ENCODE measurements around the gene LRRTM3. TPM values are rescaled to one million over a fixed set of nuclear protein-coding genes. Genes with fewer than 3 reads are reported as not detected.

LRRTM3 gene
- total RNA-seq, 1 donor: not detected

DNA sequence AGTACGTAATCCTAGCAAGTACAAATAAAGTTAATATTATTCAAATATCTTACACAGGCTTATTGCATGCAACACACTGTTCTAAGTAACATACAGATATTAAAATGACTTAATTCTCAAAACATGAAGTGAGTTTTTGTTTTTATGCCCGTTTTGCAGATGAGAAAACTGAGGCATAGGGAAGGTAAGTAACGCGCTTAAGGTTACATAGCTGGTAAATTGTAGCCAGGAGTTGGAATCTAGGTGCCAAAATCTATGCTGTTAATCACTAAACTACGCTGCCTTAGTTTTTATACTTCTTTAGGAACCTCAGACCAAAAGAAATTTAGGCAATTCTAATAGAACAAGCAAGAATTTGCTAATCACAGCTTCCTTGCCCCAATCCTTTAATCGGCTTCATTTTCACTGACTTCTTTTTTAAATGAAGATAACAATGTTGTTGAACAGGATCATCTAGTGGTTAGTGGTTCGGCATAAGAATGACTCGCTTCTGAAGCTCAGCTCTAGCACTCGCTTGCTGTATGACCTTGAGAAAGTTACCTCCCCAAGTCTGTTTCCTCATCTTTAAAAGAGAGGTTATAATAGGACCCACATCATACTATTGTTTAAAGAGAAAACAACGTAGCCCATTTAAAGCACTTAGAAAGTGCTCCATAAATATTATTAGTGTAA, 1.0 kb upstream of the LRRTM3 start:
- DNase-seq (ENCODE audit: low read depth): no peak
- no peak for TF ChIP-seq CTCF (IDR thresholded peaks at IDR 0.05; ENCODE audit: insufficient read depth, low read depth, low read length)

GRCh38 chr10:66925373-66925772, 463 bp upstream of the LRRTM3 start:
- no peak overlapping the region for H3K4me3 ChIP-seq (ENCODE audit: low read depth, low read length)
- no peak for TF ChIP-seq CTCF (IDR thresholded peaks at IDR 0.05; ENCODE audit: insufficient read depth, low read depth, low read length)
- DNase-seq (ENCODE audit: low read depth): no peak

More for the DNA sequence above, 1.0 kb upstream of the LRRTM3 start:
- H3K4me3 ChIP-seq (ENCODE audit: low read depth, low read length): no peak overlapping the region

DNA sequence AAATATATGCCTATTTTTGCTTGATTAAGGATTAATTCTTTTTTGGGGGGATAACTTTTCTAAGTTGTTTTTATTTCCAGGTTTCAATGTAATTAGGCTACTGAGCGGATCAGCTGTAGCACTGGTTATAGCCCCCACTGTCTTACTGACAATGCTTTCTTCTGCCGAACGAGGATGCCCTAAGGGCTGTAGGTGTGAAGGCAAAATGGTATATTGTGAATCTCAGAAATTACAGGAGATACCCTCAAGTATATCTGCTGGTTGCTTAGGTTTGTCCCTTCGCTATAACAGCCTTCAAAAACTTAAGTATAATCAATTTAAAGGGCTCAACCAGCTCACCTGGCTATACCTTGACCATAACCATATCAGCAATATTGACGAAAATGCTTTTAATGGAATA, 1.0 kb downstream of the LRRTM3 start:
- DNase-seq (ENCODE audit: low read depth): no peak
- TF ChIP-seq CTCF (IDR thresholded peaks at IDR 0.05; ENCODE audit: insufficient read depth, low read depth, low read length): no peak
- H3K4me3 ChIP-seq (ENCODE audit: low read depth, low read length): no peak overlapping the region

DNA sequence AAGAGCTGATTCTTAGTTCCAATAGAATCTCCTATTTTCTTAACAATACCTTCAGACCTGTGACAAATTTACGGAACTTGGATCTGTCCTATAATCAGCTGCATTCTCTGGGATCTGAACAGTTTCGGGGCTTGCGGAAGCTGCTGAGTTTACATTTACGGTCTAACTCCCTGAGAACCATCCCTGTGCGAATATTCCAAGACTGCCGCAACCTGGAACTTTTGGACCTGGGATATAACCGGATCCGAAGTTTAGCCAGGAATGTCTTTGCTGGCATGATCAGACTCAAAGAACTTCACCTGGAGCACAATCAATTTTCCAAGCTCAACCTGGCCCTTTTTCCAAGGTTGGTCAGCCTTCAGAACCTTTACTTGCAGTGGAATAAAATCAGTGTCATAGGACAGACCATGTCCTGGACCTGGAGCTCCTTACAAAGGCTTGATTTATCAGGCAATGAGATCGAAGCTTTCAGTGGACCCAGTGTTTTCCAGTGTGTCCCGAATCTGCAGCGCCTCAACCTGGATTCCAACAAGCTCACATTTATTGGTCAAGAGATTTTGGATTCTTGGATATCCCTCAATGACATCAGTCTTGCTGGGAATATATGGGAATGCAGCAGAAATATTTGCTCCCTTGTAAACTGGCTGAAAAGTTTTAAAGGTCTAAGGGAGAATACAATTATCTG, 1.6 kb downstream of the LRRTM3 start:
- DNase-seq (ENCODE audit: low read depth): no peak
- no peak for TF ChIP-seq CTCF (IDR thresholded peaks at IDR 0.05; ENCODE audit: insufficient read depth, low read depth, low read length)
- no peak overlapping the region for H3K4me3 ChIP-seq (ENCODE audit: low read depth, low read length)

DNA sequence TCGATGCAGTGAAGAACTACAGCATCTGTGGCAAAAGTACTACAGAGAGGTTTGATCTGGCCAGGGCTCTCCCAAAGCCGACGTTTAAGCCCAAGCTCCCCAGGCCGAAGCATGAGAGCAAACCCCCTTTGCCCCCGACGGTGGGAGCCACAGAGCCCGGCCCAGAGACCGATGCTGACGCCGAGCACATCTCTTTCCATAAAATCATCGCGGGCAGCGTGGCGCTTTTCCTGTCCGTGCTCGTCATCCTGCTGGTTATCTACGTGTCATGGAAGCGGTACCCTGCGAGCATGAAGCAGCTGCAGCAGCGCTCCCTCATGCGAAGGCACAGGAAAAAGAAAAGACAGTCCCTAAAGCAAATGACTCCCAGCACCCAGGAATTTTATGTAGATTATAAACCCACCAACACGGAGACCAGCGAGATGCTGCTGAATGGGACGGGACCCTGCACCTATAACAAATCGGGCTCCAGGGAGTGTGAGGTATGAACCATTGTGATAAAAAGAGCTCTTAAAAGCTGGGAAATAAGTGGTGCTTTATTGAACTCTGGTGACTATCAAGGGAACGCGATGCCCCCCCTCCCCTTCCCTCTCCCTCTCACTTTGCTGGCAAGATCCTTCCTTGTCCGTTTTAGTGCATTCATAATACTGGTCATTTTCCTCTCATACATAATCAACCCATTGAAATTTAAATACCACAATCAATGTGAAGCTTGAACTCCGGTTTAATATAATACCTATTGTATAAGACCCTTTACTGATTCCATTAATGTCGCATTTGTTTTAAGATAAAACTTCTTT, 2.3 kb downstream of the LRRTM3 start:
- no peak for DNase-seq (ENCODE audit: low read depth)
- TF ChIP-seq CTCF (IDR thresholded peaks at IDR 0.05; ENCODE audit: insufficient read depth, low read depth, low read length): no peak
- H3K4me3 ChIP-seq (ENCODE audit: low read depth, low read length): no peak overlapping the region

GRCh38 chr10:66928776-66929175, 2.9 kb downstream of the LRRTM3 start:
- TF ChIP-seq CTCF (IDR thresholded peaks at IDR 0.05; ENCODE audit: insufficient read depth, low read depth, low read length): no peak
- DNase-seq (ENCODE audit: low read depth): no peak
- H3K4me3 ChIP-seq (ENCODE audit: low read depth, low read length): no peak overlapping the region
